NCI-H2107 (cell line): Measurements from ENCODE around the gene ZDHHC22.

Experiments
- DNase-seq: peaks from one replicate; lab custom pipeline; 2025; lab: John Stamatoyannopoulos, UW

Gene ZDHHC22

DNA sequence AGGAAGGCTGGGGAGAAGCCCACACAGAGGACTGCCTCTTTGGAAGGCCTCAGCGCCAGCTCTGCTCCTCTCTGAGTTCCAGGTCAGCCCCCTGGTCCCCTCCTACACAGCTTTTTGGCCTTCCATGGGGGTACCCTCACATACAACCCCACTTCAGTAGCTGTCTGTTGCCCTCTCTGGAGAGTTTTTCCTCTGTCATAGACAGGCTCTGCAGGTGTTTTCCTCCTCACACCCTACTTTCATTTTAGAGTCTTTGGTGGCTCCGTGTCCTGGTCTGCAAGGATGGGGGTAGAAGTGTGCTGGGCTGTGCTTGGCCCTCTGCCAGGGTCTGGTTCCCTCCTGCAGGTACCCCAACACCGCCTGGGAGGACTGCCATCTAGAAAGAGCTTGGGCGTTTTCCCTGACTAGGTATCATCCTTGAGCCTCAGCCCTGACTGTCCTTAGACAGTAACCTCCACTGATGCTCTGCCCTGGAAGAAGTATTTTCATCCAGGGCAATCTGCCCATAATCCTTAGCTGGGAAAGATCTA, 15.1 kb downstream of the ZDHHC22 start:
- no peak for DNase-seq

DNA sequence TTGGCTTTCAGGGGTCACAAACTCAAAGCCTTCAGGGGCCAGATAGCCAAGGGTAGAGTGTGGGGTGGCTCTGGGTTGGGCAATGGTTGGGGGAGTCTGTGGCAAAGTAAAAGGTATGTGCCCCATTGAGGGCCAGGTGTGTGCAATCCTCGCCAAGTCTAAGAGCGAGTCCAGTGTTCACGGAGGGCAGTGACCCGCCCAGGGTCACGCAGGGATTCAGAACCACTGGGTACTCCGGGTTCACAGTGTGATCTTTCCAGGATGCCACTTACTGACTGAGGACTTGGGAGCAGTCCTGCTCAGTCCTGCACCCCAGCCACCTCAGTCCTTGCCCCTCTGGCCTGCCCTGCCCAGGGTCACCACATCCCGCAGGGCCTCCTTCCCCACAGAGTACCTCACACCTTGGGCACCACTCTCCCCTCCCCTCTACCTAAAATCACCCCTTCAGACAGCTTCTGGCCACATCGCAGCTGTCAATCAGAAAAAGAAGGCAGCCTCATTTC, 15.7 kb downstream of the ZDHHC22 start:
- DNase-seq = no peak

DNA sequence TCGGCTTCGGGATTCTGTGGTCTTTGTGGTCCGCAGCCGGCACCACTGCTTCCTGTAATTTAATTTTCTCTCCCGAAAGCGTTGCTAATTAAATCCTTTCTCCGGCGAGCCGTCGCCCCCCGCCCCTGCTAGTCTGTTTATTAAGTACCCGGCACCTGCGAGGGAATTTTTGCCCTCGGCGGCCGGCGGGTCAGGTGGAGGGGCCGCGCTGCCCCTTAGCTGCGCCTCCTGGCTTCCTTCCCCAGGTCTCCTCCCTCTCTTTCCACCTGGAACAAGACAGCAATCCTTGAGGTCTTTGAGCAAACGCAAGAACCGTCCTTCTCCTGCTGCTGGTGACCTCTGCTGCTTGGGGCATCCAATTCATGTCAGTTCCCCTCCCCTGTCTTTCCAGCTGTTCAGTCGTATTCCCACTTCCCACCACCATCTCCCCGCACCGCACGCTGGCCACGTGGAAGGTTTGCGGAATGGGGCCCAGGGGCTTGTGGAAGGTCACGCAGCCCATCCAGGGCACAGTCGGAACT, 16.2 kb downstream of the ZDHHC22 start:
- no peak for DNase-seq

DNA sequence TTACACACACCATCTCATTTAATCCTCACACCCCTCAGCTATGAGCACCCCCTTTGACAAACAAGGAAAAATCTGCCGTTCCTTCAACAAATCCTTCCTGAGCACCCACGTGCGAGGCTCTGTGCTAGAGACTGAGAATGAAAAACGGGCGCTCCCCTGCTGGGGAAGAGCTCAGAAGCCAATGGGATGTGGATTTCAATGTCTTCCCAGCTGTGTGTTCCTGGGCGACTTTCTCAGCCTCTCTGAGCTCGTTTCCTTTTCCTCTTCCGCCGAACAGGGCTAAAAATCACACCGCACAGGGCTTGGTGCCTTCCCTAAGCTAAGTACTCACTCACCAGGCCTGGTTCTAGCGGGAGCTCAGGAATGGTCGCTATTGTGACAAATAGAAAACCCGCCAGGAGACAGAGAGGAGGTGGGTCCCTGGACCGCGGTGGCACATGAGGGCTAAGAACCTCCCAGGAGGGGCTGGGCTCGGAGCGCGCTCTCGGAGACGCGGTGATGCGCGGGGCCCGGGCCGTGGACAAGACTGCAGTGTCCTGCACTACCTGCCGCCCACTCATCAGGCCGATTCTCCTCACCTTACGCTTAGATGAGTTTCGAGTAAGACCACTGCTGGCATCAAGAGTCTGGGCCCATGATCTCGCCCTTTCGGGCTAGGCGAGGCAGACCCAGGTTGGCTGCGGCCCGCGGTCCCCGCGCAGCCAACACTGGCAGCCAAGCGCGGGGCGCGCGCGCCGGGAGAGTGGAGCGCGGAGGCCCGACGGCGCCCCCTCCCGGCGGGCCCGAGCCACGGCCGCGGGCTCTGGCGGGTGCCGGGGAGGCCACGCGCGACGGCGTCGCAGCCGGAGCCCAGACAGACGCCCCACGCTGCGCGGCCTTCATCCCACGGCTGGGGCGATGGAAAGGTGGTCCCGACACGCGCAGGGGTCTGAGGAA, 17.0 kb downstream of the ZDHHC22 start:
- no peak for DNase-seq

DNA sequence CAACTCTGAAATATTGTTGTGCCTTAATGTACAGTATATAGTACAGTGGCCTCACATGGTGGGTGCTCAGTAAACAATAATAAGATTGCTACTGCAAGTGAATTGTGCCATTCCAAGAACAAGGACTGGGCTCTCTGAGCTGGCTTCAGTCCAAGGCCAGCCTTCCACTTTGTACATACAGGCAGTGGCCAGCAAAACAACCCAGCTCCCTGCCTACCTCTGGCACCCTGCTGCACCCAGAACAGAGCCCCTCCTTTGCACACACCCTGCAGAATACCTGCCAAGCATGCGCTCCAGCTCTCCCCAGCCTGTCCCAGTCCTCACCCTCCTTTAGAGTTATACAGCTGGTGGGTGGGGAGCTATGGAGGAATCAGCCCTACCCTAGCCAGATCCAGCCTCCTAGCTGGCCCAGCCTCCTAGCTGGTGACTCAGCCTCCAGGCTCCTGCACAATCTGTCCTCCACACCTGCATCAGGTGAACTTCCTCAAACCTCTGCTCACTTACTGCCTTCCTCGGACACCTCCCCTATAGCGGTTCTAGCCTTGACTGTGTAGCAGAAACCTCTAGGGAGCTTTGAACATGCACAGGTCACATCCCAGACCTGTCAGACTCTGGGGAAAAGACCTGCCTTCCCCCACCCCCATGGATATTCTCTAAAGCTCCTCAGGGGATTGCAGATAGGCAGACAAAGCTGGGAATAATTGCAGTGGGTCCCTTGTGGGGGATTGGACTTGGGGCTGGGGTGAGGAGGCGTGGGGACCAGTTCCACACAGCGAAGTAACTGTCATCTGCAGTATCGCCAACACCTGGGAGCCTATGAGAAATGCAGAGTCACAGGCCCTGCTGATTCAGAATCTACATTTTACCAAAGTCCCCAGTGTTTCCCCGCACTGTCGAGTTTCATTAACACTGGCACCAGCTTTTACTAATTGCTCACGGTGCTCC, 17.9 kb downstream of the ZDHHC22 start:
- peak; percentile 91 for DNase-seq

DNA sequence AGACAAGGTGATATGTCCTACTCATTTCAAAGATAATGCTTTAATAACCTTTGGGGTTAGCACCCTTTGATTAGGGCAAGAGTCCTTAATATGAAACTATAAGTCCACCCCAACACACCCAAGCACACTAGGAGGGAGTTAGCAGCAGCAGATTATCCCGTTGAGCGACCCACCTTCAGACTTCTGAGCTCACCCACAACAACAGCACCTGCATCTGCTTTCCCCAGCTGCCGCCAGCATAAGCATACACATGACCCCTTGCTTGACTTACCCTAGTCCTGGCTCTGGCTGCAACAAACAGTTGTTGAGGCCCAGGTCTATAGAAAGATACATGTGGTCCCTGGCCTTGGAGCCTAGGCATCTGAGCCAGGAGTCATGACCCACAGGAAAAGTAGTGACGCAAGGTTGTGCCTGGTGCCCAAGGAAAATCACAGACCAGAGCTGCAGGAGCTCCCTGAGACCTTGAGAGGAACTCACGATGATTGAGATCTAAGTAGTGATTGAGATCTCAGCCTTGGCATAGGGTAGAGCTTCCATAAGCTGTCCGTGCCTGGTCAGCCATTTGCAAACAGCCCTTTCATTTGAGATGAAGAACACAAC, 19.0 kb downstream of the ZDHHC22 start:
- no peak for DNase-seq

DNA sequence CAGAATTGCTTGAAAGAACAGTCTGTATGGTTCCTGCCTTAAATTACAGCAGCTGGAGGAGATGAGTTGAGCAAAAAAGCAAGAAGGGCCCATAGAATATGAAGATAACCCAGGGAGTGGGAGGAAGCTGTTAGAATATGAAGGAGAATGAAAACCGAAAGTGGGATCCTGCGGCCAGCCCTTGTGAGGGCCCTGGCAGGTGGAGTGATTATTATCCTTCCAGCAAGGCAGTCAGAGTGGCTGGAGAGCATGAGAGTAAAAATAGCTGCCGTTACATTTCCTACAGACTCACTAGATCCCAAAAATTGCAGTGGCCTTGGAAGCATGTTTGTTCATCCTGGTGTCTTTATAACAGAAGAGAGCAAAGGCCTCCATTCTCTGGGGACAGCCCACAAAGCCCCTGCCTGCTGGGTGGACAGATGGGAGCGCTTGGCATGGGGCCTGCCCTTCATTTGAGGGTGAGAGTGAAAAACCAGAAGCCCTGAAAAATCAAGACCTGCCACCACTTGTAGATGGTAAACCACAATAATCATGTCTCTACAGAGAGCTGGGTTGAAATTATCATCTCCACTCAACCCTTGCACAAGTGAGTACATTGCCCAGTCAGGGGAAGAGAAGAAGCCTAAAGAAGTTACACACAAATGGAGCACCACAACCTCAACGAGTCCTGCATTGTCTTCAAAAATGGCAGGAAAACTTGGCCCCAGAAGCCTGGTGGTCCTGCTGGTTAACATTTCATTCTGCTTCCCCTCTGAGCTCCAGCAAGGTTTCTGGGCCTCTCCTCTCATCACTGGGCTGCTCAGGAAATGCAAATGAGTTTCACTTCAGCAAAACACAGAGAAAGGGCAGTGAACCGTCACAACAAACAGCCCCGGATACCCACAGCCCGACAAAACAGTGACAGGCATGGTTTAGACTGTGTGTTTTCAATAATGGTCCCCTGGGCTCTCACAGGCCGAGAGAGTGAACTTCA, 20.5 kb downstream of the ZDHHC22 start:
- peak; percentile 78 for DNase-seq

DNA sequence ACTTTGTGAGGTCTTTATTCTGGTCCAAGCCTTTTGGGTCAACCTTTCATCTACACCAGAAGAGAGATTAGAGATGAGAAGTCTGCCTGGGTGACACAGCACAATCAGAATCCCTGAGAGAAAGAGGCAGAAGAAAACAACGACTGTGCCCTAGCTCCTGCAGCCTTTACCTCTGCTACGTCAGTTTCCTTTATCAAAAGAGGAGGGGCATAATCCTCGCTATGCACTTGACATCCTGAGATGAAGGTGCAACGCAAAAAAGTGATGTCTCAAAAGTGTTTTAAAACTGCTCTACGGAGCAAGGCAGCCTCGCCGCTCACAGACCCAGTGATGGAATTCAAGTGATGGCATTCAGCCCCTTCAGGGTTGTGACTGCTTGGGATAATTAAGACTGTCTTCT, 21.7 kb downstream of the ZDHHC22 start:
- DNase-seq = no peak

DNA sequence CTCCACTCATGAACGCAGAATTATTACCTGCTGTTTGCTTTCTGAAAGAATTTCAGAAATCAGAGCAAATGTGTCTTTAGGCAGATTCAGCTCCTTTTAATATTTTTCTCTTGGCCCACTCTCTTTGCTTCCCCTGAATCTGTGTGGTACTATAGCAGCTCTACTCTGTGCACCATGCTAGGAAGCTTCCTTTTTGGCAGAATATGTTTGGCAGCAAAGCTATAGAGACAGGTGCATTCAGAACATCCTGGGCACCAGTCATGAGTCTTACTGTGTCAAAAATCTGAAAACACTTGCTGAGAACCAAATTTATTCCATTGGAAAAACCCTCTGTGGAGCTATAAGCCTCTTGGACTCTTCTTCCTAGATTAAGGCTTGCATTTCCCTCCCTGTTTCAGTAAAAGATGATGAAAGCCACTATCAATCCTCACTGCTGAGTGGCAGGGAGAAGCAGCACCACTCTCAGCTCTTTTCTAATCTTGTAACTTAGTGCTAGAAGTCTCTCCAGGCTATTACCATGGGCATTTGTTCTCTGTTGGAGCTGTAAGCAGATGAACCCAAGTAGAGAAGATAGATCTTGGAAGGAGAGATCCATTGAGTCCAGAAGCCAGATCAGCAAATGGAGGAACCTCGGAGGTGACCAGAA, 25.3 kb downstream of the ZDHHC22 start:
- DNase-seq = no peak

DNA sequence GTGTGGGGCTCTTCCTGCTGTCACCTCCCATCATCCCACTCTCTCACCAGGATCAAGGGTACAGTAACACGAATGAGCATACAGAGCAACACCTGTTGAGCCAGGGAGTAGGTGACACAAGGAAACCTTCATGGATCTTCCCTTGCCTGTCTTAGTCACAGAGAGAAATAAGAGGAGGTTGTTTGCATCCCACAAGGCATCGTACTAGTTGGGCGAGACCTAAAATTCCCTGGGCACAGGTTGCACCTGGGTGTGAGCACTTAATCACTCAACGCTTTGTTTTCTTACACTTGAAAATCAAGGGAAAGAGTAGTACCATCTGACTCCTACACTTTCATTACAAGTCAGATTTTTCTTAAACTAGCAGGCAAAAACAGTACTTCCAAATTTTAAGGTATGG, 27.0 kb downstream of the ZDHHC22 start:
- DNase-seq = no peak

DNA sequence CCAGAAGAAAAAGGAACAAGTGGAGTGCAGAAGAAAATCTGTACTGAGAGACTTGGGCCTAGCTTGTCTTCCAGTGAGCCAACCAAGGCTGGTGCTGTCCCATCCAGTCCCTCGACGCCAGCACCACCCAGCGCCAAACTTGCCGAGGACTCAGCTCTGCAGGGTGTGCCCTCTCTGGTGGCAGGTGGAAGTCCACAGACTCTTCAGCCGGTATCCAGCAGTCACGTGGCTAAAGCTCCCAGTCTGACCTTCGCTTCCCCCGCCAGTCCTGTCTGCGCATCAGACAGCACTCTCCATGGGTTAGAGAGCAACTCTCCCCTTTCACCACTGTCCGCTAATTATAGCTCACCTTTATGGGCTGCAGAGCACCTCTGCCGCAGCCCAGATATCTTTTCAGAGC, 27.9 kb downstream of the ZDHHC22 start:
- no peak for DNase-seq

DNA sequence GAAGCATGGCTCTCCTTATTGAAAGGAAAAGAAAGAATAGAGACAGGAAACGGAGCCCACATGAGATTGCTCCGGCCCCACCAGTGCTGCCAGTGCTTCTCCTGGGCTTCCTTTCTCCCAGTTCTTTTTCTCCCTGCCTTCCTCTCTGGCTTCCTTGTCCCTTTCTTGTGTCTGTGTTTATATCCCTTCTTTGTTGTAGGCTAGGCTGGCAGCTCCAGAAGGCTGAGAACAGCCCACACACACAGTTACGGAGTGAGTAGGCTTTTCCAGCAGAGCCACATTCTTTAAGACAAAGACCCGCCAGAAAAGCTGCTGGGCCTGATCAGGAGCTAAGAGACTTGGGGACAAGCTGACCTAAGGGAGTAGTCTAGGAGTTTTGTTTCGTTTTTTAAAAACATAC, 30.6 kb downstream of the ZDHHC22 start:
- no peak for DNase-seq

DNA sequence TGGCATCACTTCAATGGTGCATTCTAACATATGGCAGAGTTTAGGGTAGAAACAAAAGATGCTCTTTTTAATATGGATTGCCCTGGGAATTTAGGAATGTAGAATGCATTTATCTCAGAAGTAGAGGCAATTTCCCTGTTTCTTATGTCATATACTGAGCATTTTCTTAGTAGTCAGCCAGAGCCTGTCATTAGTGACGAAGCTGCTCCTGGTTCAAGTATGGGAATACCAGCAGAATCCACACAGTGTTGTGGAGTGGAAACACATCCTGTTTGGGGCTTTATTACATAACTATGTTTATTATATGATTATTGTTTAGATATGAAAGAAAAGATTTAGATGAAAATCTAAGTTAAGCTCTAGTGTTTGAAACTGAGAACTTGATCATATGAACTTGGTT, 31.3 kb downstream of the ZDHHC22 start:
- no peak for DNase-seq

DNA sequence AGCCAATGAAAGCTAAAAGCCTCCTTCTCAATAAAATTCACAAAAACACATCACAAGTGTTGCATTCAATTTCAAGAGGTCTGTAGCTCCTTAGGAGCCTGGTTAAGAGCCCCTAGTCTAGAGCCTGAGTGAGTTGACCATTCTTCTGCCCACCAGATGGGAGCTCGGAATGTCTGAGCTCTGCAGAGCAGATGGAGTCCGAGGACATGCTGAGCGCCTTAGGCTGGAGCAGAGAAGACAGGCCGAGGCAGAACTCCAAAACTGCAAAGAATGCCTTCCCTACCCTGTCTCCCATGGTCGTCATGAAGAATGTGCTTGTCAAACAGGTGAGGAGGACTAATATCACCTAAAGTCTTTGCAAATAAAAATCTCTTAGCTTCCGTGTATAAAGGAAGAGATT, 31.9 kb downstream of the ZDHHC22 start:
- no peak for DNase-seq

DNA sequence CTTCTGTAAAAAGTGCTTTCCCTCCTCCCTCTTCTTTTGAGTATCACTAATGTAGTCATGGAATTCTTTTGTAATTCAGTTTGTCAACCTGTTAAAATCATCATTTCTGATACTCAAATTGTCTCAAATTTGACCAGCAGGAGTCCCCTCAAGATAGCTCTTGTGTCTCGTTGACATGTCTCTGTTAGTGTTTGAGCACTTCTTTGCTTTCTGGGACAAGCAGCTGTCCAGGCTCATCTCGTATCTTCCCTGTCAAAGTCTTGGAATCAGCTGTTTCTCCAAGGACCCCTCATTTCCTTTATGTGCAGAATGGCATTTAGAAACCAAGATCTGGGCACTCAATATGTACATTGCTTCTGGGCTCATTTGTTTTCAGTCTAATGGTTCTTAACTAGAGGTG, 32.8 kb downstream of the ZDHHC22 start:
- DNase-seq = no peak

DNA sequence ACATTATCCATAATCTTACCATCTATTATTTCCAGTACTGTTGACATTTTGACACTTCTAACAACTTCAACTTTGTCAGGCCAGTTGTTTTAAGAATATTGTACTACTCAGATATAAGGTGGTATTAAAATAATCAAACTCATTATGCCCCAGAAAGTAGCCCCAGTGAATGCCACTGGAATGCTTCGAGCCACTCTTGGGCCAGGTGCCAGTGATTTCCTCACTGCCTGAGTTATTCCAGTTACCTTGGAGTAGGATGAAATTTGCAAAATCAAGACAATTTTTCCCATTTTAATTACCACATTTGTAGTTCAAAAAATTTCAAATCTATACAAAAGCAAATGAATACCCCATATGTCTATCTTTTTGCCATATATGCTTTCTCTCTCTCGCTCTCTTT, 34.4 kb downstream of the ZDHHC22 start:
- no peak for DNase-seq

DNA sequence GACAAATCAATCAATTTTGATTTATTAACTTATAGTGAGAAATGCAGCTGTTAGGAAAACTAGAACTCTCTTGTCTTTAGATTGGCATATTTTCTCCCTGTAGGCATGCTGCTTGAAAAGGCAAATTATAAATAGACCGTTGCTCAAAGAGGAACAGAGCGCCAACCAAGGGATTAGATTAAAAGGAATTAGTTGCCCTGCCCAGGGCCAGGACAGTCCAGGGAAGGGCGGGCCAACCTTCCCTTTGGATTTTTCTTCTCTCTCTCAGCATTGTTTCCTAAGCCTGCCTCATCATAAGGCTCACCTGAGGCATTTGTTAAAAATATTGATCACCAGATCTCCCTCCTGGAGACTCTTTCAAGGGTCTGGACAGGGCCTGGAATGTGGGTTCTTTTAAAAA, 34.9 kb downstream of the ZDHHC22 start:
- DNase-seq = no peak

DNA sequence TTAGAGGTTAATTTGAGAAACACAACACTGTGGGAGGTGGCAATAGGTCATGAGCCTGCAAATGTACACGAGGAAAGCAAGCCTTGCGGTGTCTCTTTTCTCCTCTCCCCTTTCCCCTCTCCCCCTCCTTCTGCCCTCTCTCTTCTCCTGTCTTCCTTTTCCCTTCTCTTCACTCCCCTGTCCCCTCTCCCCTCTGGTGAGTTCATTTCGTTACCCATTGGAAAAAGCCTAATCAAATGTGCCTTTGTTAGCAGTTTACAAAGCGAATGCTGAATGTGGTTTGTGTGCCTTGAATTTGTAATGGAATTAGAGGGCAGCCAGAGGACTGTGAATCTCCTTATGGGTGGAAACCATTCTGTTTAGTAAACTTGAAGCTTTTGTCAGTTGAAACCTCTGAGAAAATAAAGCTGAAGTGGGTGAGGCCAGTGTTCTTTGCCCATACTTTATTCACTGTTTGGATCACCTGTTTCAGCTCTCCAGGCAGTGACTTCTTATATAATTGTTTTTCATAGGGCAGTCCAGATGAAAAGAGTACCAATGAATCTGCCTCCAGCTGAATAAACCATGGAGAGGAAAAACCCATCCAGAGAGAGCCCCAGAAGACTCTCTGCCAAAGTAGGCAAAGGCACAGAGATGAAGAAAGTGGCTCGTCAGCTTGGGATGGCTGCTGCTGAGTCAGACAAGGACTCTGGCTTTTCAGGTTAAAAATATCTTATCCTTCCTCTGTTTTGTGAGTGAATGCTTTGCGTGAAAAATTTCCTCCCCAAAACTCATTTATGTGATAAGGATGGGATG, 36.2 kb downstream of the ZDHHC22 start:
- no peak for DNase-seq

DNA sequence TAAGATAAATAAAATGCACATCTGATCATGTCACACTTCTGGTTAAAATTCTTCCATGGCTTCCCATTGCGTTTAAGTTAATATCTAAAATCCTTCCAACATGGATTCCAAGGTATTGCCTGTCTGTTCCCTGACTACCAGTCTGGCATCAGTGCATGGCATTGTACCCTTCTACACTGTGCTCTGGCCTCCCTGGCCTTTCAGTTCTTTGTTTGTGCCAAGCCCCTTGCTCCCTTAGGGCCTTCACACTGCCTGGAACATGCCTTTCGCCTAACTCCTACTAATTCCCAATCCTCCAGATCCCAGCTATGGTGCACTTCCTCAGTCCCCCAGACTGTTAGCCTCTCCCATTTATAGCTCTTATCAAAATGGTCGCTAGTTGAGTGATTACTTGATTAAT, 37.2 kb downstream of the ZDHHC22 start:
- DNase-seq = no peak
